Loucy (cell line): Measurements from ENCODE around the gene HS6ST3.

Source experiments
- H2AFZ ChIP-seq: fragments of 200-600 bp; sonication (generic); 2 replicates; pipeline ENCODE4 v1.6.0; 2016; ENCODE audit warnings: antibody characterized with exemption, mild to moderate bottlenecking, low read length, moderate library complexity
- H3F3A ChIP-seq: fragments of 200-600 bp; 2 replicates; pipeline ENCODE4 v1.6.0; 2016; ENCODE audit warnings: antibody characterized with exemption, low read depth, mild to moderate bottlenecking
- H3K27me3 ChIP-seq: fragments of 200-600 bp; sonication (generic); 2 replicates; pipeline ENCODE4 v1.6.1; 2014; ENCODE audit warnings: low read length, mild to moderate bottlenecking; ENCODE audit not compliant: insufficient read depth, poor library complexity, severe bottlenecking
- H3K36me3 ChIP-seq: fragments of 200-600 bp; sonication (generic); 2 replicates; pipeline ENCODE4 v1.6.1; 2016; ENCODE audit warnings: low read length; ENCODE audit not compliant: insufficient read depth
- H3K4me1 ChIP-seq: fragments of 200-600 bp; sonication (generic); 2 replicates; pipeline ENCODE4 v1.5.1; 2014; ENCODE audit warnings: low read length, mild to moderate bottlenecking; ENCODE audit not compliant: insufficient read depth, poor library complexity, severe bottlenecking
- H3K4me2 ChIP-seq: fragments of 200-600 bp; sonication (generic); 2 replicates; pipeline ENCODE4 v1.6.0; 2014; ENCODE audit warnings: antibody characterized with exemption, low read length, low read depth, mild to moderate bottlenecking; ENCODE audit not compliant: poor library complexity, severe bottlenecking
- H3K4me3 ChIP-seq: fragments of 200-600 bp; sonication (generic); 2 replicates; pipeline ENCODE4 v1.5.1; 2014; ENCODE audit warnings: low read length, mild to moderate bottlenecking, mixed read lengths; ENCODE audit not compliant: poor library complexity, severe bottlenecking
- H3K79me2 ChIP-seq: fragments of 200-600 bp; sonication (generic); 2 replicates; pipeline ENCODE4 v1.6.1; 2014; ENCODE audit warnings: low read length; ENCODE audit not compliant: insufficient read depth
- H3K9ac ChIP-seq: fragments of 200-600 bp; sonication (generic); 2 replicates; pipeline ENCODE4 v1.6.0; 2014; ENCODE audit warnings: mild to moderate bottlenecking, low read depth, low read length, moderate library complexity; ENCODE audit not compliant: poor library complexity, severe bottlenecking
- H3K9me2 ChIP-seq: fragments of 200-600 bp; sonication (generic); replicated peaks from 2 replicates; pipeline ENCODE4 v1.6.1; 2016; ENCODE audit warnings: low read depth, low read length, mixed read lengths
- H3K9me3 ChIP-seq: fragments of 200-600 bp; sonication (generic); 2 replicates; pipeline ENCODE4 v1.6.1; 2014; ENCODE audit warnings: mild to moderate bottlenecking, antibody characterized with exemption, low read length, low read depth; ENCODE audit not compliant: insufficient read depth
- H4K20me1 ChIP-seq: fragments of 200-600 bp; sonication (generic); 2 replicates; pipeline ENCODE4 v1.6.0; 2014; ENCODE audit warnings: antibody characterized with exemption, low read length, mild to moderate bottlenecking; ENCODE audit not compliant: insufficient read depth, poor library complexity, severe bottlenecking
- EZH2phosphoT487 ChIP-seq: fragments of 200-600 bp; IDR thresholded peaks from 2 replicates; pipeline ENCODE4 v1.6.1; 2018; ENCODE audit warnings: antibody characterized with exemption, mild to moderate bottlenecking, moderate library complexity, borderline replicate concordance
- TF ChIP-seq, protein P1 (sequence below): fragments of 200-600 bp; sonication (generic); conservative IDR thresholded peaks from 2 replicates; pipeline ENCODE4 v1.5.1; 2014; ENCODE audit warnings: mild to moderate bottlenecking, antibody characterized with exemption, low read length

HS6ST3 gene

DNA sequence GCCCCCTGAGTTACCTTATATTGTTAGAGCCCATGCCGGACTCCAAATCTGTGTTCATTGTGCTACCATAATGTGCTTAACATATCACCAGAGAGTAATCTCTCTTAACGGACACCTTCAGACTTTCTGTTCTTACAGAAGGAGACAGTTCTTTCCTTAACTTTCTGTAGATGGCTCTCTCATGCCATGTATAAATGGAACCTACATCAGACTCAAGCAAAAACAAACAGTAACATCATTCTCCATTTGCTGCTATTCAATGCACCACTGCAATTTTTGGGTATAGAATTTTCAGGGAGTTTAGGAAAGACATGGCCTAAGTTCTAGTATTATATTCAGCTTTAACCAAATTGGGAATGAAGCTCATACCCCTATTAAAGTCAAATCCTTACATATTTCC, 24.1 kb upstream of the HS6ST3 start:
- Histone ChIP-seq H3K9me3 (no peaks in the 10 kb centered on the region), H3K79me2 (no peaks in the 10 kb centered on the region), H3K4me3 (no peak overlapping the region), H3K27me3 (no peaks in the 10 kb centered on the region), H3K9ac (no peak overlapping the region), H4K20me1 (no peaks in the 10 kb centered on the region), H2AFZ (no peak overlapping the region), H3F3A (no peaks in the 10 kb centered on the region), H3K9me2 (no peaks in the 10 kb centered on the region), H3K4me1 (no peaks in the 10 kb centered on the region), H3K4me2 (no peak overlapping the region), H3K36me3 (no peaks in the 10 kb centered on the region)
- no peak for TF ChIP-seq EZH2phosphoT487
- TF ChIP-seq, protein P1, sequence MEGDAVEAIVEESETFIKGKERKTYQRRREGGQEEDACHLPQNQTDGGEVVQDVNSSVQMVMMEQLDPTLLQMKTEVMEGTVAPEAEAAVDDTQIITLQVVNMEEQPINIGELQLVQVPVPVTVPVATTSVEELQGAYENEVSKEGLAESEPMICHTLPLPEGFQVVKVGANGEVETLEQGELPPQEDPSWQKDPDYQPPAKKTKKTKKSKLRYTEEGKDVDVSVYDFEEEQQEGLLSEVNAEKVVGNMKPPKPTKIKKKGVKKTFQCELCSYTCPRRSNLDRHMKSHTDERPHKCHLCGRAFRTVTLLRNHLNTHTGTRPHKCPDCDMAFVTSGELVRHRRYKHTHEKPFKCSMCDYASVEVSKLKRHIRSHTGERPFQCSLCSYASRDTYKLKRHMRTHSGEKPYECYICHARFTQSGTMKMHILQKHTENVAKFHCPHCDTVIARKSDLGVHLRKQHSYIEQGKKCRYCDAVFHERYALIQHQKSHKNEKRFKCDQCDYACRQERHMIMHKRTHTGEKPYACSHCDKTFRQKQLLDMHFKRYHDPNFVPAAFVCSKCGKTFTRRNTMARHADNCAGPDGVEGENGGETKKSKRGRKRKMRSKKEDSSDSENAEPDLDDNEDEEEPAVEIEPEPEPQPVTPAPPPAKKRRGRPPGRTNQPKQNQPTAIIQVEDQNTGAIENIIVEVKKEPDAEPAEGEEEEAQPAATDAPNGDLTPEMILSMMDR: no peak

DNA sequence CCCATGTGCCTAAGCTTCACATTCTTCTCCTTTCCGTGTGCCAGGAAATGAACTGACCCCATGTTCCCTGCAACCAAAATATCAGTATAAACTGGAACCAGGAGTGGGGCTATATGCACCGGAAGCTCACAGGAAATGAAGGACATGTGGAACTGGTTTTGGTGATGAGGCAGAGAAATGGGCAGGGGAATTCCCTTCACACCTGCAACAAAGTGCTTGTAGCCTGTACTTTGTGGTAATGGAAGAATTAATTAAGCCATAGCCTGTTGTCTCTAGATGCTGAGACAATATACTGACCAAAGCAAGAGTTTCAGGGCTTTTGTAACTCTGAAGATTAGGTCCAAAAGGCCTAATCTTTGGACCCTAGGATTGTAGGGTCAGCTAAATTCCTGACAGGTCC, 21.2 kb upstream of the HS6ST3 start:
- Histone ChIP-seq H3K79me2 (no peaks in the 10 kb centered on the region), H3K9me3 (no peaks in the 10 kb centered on the region), H3K9me2 (no peaks in the 10 kb centered on the region), H4K20me1 (no peaks in the 10 kb centered on the region), H2AFZ (no peak overlapping the region), H3K4me2 (no peak overlapping the region), H3F3A (no peaks in the 10 kb centered on the region), H3K4me3 (no peak overlapping the region), H3K36me3 (no peaks in the 10 kb centered on the region), H3K4me1 (no peaks in the 10 kb centered on the region), H3K27me3 (no peaks in the 10 kb centered on the region), H3K9ac (no peak overlapping the region)
- TF ChIP-seq, protein P1: no peak
- no peak for TF ChIP-seq EZH2phosphoT487

DNA sequence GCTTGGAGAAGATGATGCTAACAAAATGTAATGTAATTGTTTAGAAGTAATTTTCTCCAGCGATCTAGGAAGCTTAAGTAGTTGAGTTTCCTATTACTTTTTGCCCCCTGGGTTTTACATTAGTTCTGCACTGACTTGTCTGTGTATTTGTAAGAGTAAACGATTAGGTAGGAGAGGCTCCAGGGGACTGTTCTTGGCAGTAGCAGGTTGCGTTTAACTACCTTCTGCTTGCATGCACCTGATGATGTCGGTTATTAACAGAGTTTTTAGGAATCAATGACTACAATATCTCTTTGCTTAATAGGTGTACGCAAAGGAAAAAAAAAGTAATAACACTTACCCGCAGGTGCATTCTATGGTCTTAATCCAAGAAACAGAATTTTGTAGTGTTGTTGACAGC, 18.4 kb upstream of the HS6ST3 start:
- Histone ChIP-seq H3K9ac (no peak overlapping the region), H3K4me1 (no peaks in the 10 kb centered on the region), H3K36me3 (no peaks in the 10 kb centered on the region), H3K4me3 (no peak overlapping the region), H3K79me2 (no peaks in the 10 kb centered on the region), H3K4me2 (no peak overlapping the region), H2AFZ (no peak overlapping the region), H4K20me1 (no peaks in the 10 kb centered on the region), H3K9me3 (no peaks in the 10 kb centered on the region), H3K9me2 (no peaks in the 10 kb centered on the region), H3F3A (no peaks in the 10 kb centered on the region), H3K27me3 (no peaks in the 10 kb centered on the region)
- TF ChIP-seq EZH2phosphoT487: no peak
- TF ChIP-seq, protein P1: no peak
